Epithelial cell of proximal tubule (primary cell): Measurements from ENCODE around the gene CLMP. TPM values are rescaled to one million over a fixed set of nuclear protein-coding genes. Genes with fewer than 3 reads are reported as not detected.

ENCODE experiments used
- DNase-seq: peaks from one replicate; pipeline ENCODE4 v3.0.0-alpha.2; 2011; ENCODE audit warnings: low read depth
- H3K4me3 ChIP-seq: 2 replicates; pipeline ENCODE4 v1.5.1; 2011; ENCODE audit warnings: low read depth, mild to moderate bottlenecking, low read length
- total RNA-seq: library from RNA; depleted of rRNA; stranded (reverse); fragments of >200 nt; gene quantifications from 2 replicates; pipeline ENCODE4 v1.2.3, GENCODE V29; 2015
- TF ChIP-seq, protein P1 (sequence below): conservative IDR thresholded peaks from 2 replicates; pipeline ENCODE4 v1.5.1; 2012; ENCODE audit warnings: low read depth, mild to moderate bottlenecking, low read length

Gene CLMP
- total RNA-seq, 1 donor from 2014 or later, result 19.0 TPM

DNA sequence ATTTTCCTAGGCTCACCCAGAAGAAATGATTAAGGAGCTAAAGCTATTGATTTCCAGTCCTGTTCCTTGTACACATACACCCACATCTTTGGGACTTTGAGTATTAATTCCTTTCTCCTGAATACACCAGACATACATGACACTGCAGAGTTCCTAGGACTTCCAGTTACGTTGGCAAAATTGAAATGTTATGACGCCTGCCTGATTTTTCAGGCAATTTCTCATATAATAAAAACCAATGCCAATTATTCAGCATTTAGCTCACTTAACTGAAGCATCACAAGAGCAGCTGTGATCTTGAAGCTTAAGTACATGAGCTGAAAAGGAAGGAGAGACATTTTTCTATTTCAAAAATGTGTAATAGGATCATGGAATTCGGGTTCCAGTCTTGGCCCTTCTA is 4.5 kb downstream of the CLMP start:
- no peak overlapping the region for H3K4me3 ChIP-seq
- DNase-seq, result no peak
- TF ChIP-seq, protein P1, sequence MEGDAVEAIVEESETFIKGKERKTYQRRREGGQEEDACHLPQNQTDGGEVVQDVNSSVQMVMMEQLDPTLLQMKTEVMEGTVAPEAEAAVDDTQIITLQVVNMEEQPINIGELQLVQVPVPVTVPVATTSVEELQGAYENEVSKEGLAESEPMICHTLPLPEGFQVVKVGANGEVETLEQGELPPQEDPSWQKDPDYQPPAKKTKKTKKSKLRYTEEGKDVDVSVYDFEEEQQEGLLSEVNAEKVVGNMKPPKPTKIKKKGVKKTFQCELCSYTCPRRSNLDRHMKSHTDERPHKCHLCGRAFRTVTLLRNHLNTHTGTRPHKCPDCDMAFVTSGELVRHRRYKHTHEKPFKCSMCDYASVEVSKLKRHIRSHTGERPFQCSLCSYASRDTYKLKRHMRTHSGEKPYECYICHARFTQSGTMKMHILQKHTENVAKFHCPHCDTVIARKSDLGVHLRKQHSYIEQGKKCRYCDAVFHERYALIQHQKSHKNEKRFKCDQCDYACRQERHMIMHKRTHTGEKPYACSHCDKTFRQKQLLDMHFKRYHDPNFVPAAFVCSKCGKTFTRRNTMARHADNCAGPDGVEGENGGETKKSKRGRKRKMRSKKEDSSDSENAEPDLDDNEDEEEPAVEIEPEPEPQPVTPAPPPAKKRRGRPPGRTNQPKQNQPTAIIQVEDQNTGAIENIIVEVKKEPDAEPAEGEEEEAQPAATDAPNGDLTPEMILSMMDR, result no peak

DNA sequence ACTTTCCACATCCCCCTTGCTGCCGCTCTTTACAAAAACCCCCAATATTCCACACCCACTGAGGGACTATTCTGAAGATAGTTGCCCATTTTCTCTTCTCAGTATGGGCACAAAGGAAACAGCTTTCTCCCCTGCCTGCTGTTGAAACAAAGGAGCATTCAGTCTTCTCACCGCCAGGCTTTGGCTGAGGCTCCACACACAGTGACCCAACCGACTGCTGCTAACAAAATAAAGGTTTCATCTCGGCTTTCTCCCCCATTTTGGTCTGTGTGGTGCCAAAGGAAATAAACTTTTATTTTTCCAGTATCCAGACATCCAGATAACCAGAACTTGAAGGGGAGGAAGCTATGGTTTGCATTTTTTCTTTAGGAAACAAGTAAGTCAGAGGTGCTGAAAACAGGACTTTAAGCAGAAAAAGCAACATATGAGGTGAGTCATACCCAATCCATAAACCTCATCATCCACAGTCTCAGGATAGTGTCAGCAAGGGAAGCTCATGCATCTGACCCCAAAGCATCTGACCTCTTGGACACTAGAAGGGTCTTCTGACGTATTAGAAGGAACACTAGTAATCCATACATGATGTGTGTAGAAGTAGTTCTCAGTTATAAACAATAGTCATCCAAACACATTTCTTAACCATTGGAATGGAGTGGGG is 6.4 kb downstream of the CLMP start:
- TF ChIP-seq, protein P1, result no peak
- no peak for DNase-seq
- H3K4me3 ChIP-seq, result peak overlapping the region; percentile 25

DNA sequence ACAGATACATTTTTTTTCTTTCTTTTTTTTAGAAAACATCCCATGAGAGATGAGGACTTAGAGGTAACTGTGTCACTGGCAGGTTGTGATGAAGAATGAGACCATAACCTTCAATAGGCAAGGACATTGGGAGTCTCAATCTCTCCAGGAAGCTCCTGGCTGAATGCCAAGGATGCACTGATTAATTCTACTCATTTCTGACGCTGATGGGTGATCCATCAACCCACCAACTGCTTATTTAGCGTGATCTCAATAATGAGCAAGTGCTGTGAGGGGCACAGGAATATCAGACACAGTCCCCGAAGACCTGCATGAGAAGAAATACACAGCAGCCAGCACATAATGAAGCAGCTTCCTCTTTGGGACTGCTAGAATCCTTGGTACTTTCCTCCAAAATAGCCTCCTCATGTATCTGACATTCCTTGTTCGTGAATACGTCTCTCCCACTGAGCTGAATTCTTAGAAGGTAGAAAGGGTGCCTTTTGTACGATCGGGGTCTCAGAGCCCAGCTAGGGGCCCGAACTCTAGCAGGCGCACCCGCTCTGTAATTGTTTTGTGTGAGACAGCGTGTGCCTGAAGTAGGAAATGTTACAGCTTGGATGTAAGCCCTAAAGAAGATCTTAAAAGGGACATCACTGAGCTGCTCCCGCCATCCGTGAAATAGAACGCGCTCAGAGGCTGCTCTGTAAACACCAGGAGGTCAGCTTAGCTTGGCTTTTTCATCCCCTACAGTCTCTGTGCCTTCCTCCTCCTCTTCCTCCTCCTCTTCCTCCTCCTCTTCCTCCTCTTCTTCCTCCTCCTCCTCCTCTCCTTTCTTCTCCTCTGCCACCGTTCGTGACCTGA is 7.2 kb downstream of the CLMP start:
- no peak for DNase-seq
- TF ChIP-seq, protein P1, result no peak
- H3K4me3 ChIP-seq, result peak overlapping the region; percentile 25

DNA sequence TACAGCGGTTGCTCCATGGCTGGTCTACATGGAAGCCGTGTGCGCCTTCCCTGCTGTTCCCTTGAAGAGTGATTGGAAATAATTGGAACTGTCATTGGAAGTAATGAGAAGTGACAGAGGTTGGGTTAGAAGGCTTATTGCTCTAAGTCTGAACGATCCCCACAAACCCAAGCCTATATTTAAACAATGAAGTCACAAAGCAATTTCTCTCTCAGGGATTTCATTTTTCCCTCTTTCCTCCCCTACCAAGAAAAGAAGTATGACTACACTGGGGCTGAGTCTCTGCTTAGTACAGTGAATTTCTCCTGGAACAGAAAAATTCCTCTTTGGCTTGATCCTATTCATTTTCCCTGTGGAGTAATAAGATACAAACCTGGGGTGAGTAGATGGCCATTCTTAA is 7.8 kb downstream of the CLMP start:
- DNase-seq, result no peak
- TF ChIP-seq, protein P1, result no peak

DNA sequence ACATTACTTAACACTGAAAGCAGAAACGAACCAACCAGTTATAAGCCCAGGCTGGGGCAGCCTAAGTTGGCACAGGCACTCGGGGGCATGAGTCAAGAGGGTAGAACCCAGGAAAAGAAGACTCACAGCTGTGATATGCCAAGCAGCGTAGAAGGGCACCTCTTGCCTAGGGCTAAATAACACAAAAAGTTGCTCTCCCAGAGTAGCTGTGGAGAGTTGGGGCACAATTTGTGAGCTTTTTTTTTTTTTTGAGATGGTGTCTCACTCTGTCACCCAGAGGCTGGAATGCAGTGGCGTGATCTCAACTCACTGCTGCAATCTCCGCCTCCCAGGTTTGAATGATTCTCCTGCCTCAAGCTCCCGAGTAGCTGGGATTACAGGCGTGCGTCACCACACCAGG is 8.8 kb downstream of the CLMP start:
- DNase-seq, result peak; percentile 71
- no peak overlapping the region for H3K4me3 ChIP-seq
- TF ChIP-seq, protein P1, result no peak

More for the DNA sequence above, 7.8 kb downstream of the CLMP start:
- no peak overlapping the region for H3K4me3 ChIP-seq

DNA sequence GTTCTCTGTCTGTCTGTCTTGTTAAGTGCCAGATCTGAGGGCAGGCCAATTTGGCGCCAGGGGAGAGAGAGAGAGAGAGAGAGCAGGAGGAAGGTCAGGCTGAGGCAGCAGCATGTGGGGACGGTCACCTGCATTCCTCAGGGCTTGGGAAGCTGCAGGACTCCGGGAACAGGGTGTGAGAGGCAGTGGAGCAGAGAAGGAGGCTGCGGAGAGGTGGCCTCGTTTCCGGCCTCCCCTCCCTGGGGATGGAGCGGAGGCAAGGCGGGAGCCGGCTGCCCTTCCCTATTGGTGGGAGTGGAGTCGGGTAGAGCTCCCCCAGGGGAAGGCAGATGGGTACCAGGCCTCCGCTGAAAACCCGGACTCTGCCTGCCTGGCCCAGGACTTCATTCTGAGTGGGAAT is 9.7 kb downstream of the CLMP start:
- no peak overlapping the region for H3K4me3 ChIP-seq
- TF ChIP-seq, protein P1, result no peak
- DNase-seq, result no peak
